K562 (cell line): ENCODE measurements around the gene SHF. TPM values are rescaled to one million over a fixed set of nuclear protein-coding genes. Genes with fewer than 3 reads are reported as not detected.
A peak's percentile ranks its signal among the peaks of the same experiment; 100 is the strongest.

ENCODE experiments used
- ARID3A ChIP-seq: IDR thresholded peaks from 2 replicates; pipeline ENCODE4 v1.6.1; 2012; ENCODE audit warnings: low read depth, low read length, improper control_type of control experiment, borderline replicate concordance
- DDX20 ChIP-seq: fragments of 450-650 bp; IDR thresholded peaks from 2 replicates; pipeline ENCODE4 v1.6.1; 2016; ENCODE audit warnings: missing genetic modification characterization, low read depth, mild to moderate bottlenecking, missing compliant biosample characterization, moderate library complexity
- MCM7 ChIP-seq, 2 experiments: fragments of 450-650 bp; IDR thresholded peaks; 2 replicates each; pipeline ENCODE4 v1.6.1; 2016 to 2018
- SUPT5H ChIP-seq: fragments of 450-650 bp; IDR thresholded peaks from 2 replicates; pipeline ENCODE4 v1.6.1; 2016
- TSHZ1 ChIP-seq: fragments of 250-450 bp; sonication (Bioruptor Pico); IDR thresholded peaks from 2 replicates; pipeline ENCODE4 v1.4.0; 2020; ENCODE audit warnings: mild to moderate bottlenecking, moderate library complexity
- ZNF408 ChIP-seq: fragments of 250-450 bp; sonication (Bioruptor Pico); IDR thresholded peaks from 2 replicates; pipeline ENCODE4 v1.4.0; 2020; ENCODE audit warnings: low read depth, mild to moderate bottlenecking, moderate library complexity
- polyA plus RNA-seq, 8 experiments: library from polyadenylated mRNA; depleted of rRNA in 4 of 8; stranded (reverse) in 5 of 8; unstranded in 3 of 8; fragments of >200 nt; fragmentation: Nextera tagmentation in 2 of 8; fragmentation: Illumina TruSeq in 1 of 8; extraction: Ambion mirVana in 2 of 8; extraction: Trizol in 1 of 8; gene quantifications; 2 replicates each; pipeline versions ENCODE4 v1.2.1 to v1.2.3, GENCODE V29; 2011 to 2014; ENCODE audit warnings: inconsistent platforms in 1 of 8, missing spikeins in 1 of 8
- total RNA-seq, 7 experiments: library from RNA; depleted of rRNA in 6 of 7; stranded (reverse); fragments of >200 nt in 6 of 7; fragmentation: Illumina TruSeq in 2 of 7; extraction: Trizol in 2 of 7; gene quantifications; 2 replicates each; pipeline versions ENCODE4 v1.2.1 to v1.2.3, GENCODE V29; 2011 to 2021; ENCODE audit warnings: low replicate concordance in 1 of 7

SHF gene
- total and polyA plus RNA-seq, 9 of the 15 experiments (the other 6 are each of a cell fraction or from before 2014, with no cell fraction given): 0.51 to 2.2 (median 0.85) TPM; not detected in 2

- TF ChIP-seq ARID3A: no peak
- peak; percentile 66; the same call in 1 of the 2 replicates for TF ChIP-seq SUPT5H
- TF ChIP-seq TSHZ1 (CRISPR knock-in tag): no peak
- no peak for TF ChIP-seq ZNF408 (CRISPR knock-in tag)
- TF ChIP-seq MCM7 (IDR thresholded peaks at IDR 0.05): no peak
- no peak for TF ChIP-seq DDX20 (tag)
These were observed 20.7 kb downstream of the SHF start (continued) for GRCh38 chr15:45166834-45167630.
